Activated CD4-positive, alpha-beta T cell treated with anti-CD3 and anti-CD28 coated beads for 36 hours (primary cell): Measurements from ENCODE around the gene KIF4A. TPM values are rescaled to one million over a fixed set of nuclear protein-coding genes. Genes with fewer than 3 reads are reported as not detected.
A peak's percentile ranks its signal among the peaks of the same experiment; 100 is the strongest.
"Not testable (repeated sequence)": the region's sequence is repeated elsewhere in the genome, so short reads cannot be mapped to it uniquely, and the experiment has no call there.

Experiments
- ATAC-seq: fragments of 200-7000 bp; cut with Tn5 transposase; one replicate; pipeline ENCODE4 v1.10.0; 2021; ENCODE audit warnings: mild to moderate bottlenecking, moderate library complexity
- CTCF ChIA-PET: fragments of 350-600 bp; sonication (Branson Sonifier 250); formaldehyde crosslinking; loops from one replicate; lab custom pipeline; 2021; ENCODE audit warnings: antibody characterized with exemption; lab: Charles Lee
- POLR2A ChIA-PET: fragments of 350-600 bp; sonication (Branson Sonifier 250); formaldehyde crosslinking; loops from one replicate; lab custom pipeline; 2021; ENCODE audit warnings: antibody characterized with exemption, inconsistent platforms; lab: Charles Lee
- DNase-seq: peaks from one replicate; pipeline ENCODE4 v3.0.0-alpha.2; 2020
- H3K27ac Mint-ChIP-seq: one replicate; pipeline ENCODE4 v1.8.0; 2021; ENCODE audit warnings: mixed read lengths
- H3K27me3 Mint-ChIP-seq: one replicate; pipeline ENCODE4 v1.8.0; 2021; ENCODE audit warnings: mixed read lengths
- H3K36me3 Mint-ChIP-seq: one replicate; pipeline ENCODE4 v1.8.0; 2021; ENCODE audit warnings: low read depth, mixed read lengths
- H3K4me1 Mint-ChIP-seq: one replicate; pipeline ENCODE4 v1.8.0; 2021; ENCODE audit warnings: mixed read lengths
- H3K4me3 Mint-ChIP-seq: one replicate; pipeline ENCODE4 v1.8.0; 2021; ENCODE audit warnings: mild to moderate bottlenecking, moderate library complexity, mixed read lengths
- H3K9me3 Mint-ChIP-seq: one replicate; pipeline ENCODE4 v1.8.0; 2021; ENCODE audit warnings: low read depth, mixed read lengths
- intact Hi-C, 2 experiments: fragments of 100-400 bp; cut with DNase I in 1 of 2; cut with micrococcal nuclease in 1 of 2; formaldehyde crosslinking; loops; one replicate each; pipeline versions ENCODE4 v1.14.2 to v1.15.1; 2022 to 2024; cut with DNase I, micrococcal nuclease
- total RNA-seq, 2 experiments: library from RNA; stranded (reverse); gene quantifications; one replicate each; pipeline ENCODE4 v1.2.3, GENCODE V29; 2021

KIF4A gene
- total RNA-seq, 2 experiments from 2014 or later: 21.2 to 25.4 TPM

DNA sequence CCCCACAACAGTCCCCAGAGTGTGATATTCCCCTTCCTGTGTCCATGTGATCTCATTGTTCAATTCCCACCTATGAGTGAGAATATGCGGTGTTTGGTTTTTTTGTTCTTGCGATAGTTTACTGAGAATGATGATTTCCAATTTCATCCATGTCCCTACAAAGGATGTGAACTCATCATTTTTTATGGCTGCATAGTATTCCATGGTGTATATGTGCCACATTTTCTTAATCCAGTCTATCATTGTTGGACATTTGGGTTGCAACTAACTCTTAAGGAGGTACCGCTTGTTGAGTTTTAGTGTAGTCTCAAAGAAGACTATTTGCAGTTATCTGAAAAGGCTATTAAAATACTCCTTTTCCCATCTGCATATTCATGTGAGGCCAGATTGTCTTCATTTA is 110.3 kb downstream of the KIF4A start:
- DNase-seq, H3K9me3 Mint-ChIP-seq, intact Hi-C loops, H3K27me3 Mint-ChIP-seq, CTCF ChIA-PET, H3K4me1 Mint-ChIP-seq, H3K27ac Mint-ChIP-seq, ATAC-seq, POLR2A ChIA-PET, H3K4me3 Mint-ChIP-seq: not testable (repeated sequence)
- H3K36me3 Mint-ChIP-seq: peaks cover 24% of the 10 kb centered on the region

DNA sequence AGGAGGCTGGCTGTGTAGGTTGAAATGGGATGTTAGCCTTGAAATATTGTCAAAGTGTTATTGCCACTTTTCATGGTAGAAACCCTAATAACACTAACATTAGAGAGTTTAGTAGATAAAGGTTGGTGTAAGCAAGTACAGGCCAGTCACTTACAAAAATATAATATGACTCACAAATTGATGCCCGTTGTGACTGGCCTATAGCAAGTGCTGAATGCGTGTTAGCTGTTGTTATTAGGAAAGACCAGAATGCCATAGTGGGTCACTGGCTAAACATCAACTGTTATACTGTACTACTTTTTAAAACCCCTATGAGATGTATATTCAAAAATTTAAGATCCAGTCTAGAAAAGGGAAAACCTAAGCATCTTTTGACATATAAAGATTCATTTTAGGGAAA is 112.8 kb downstream of the KIF4A start:
- peaks cover 6% of the 10 kb centered on the region for H3K4me1 Mint-ChIP-seq

DNA sequence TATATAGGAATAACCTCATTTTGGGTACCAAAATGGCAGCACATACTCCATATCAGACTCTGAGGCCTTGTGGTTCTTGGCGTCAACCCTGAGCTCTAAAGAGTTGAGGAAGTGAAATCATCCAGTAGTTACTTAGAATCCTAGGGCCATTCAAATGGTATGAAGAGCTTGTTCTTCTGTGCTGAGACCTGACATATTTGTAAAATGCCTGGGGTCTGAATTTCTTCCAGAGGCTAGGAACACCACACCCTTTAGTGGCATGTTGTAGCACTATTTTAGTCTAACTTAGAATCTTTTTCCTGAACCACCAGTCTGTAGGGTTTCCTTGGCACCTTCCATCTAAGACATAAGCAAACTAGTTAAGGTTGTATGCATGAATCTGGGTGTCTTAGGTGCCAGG is 115.1 kb downstream of the KIF4A start:
- no peak for ATAC-seq
- intact Hi-C loops: no loop called here
- no peak overlapping the region for H3K4me3 Mint-ChIP-seq
- ChIA-PET CTCF (interaction anchor here (0.7 kb wide), 1 partner anchor 29 kb away, joined by 3 read pairs; no protein-coding TSS in a partner anchor), POLR2A (no interaction called here)
- no peak overlapping the region for H3K27ac Mint-ChIP-seq
- no peaks in the 10 kb centered on the region for H3K9me3 Mint-ChIP-seq
- peaks cover 24% of the 10 kb centered on the region for H3K36me3 Mint-ChIP-seq
- DNase-seq: no peak
- H3K4me1 Mint-ChIP-seq: no peaks in the 10 kb centered on the region
- no peaks in the 10 kb centered on the region for H3K27me3 Mint-ChIP-seq

More for the DNA sequence above, 112.8 kb downstream of the KIF4A start:
- POLR2A ChIA-PET: no interaction called here
- Mint-ChIP-seq H3K4me3 (no peak overlapping the region), H3K36me3 (peaks cover 20% of the 10 kb centered on the region), H3K27ac (no peak overlapping the region), H3K9me3 (no peaks in the 10 kb centered on the region), H3K27me3 (no peaks in the 10 kb centered on the region)
- no peak for DNase-seq
- ATAC-seq: no peak
- intact Hi-C loops: no loop called here
- CTCF ChIA-PET: no interaction called here

DNA sequence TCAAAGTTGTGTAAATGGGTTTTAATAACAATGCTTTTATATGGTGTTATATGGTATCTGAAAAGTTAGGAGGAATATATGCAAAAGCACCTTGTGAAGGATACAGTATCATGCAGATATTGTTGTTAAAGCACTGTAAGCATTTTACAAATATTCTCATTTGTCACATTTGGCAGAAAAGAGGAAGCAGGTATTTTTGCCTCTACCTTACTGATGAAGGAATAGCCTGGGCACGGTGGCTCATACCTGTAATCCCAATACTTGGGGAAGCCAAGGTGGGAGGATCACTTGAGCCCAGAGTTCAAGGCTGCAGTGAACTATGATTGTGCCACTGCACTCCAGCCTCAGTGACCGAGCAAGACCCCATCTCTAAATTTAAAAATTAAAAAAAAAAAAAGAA is 121.0 kb downstream of the KIF4A start:
- Mint-ChIP-seq H3K9me3 (no peaks in the 10 kb centered on the region), H3K36me3 (peaks cover 11% of the 10 kb centered on the region), H3K4me3 (no peak overlapping the region), H3K27ac (no peak overlapping the region), H3K27me3 (no peaks in the 10 kb centered on the region), H3K4me1 (no peaks in the 10 kb centered on the region)
- intact Hi-C loops: no loop called here
- no peak for DNase-seq
- ATAC-seq: no peak
- ChIA-PET POLR2A (no interaction called here), CTCF (no interaction called here)

DNA sequence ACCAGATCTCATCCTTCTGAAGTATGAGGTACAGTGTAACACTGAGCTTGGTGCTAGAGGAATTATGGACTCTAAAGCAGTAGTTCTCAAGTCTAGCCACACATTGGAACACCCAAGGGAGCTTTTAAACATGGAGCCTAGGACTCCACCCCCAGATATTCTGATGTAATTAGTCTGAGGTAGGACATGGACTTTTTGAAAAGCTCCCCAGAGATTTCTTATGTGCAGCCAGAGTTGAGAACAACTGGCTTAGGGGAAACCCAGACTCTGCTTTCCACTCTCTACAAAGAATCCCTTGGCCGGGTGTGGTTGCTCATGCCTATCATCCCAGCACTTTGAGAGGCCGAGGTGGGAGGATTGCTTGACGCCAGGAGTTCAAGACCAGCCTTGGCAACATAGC is 121.6 kb downstream of the KIF4A start:
- ChIA-PET POLR2A (no interaction called here), CTCF (no interaction called here)
- no peak overlapping the region for H3K4me3 Mint-ChIP-seq
- H3K27ac Mint-ChIP-seq: no peak overlapping the region
- DNase-seq: no peak
- no peaks in the 10 kb centered on the region for H3K9me3 Mint-ChIP-seq
- peaks cover 11% of the 10 kb centered on the region for H3K36me3 Mint-ChIP-seq
- no peak for ATAC-seq
- intact Hi-C loops: no loop called here
- H3K4me1 Mint-ChIP-seq: no peaks in the 10 kb centered on the region
- no peaks in the 10 kb centered on the region for H3K27me3 Mint-ChIP-seq

DNA sequence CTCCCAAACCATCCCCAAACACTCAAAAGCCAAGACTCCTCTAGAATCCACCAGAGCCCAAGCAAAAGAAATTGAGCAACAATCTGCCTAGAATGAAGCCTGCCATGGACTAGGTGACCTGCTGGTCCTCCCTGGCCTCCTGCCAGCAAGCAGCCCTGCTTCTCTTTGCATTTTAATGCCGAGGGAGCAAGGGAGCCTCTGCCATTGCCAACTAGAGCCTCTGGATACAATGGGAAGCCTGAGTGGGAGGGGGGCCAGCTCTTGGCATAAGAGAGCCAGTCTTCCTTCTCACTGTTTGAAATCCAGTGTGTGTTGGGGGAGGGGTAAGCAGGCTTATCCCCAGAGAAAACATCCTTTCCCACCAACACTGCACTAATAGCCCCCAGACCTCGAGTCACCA is 131.7 kb downstream of the KIF4A start:
- Mint-ChIP-seq H3K4me1 (no peaks in the 10 kb centered on the region), H3K4me3 (no peak overlapping the region), H3K27ac (no peak overlapping the region), H3K9me3 (no peaks in the 10 kb centered on the region), H3K36me3 (no peaks in the 10 kb centered on the region), H3K27me3 (no peaks in the 10 kb centered on the region)
- intact Hi-C loops: no loop called here
- no peak for DNase-seq
- no peak for ATAC-seq
- ChIA-PET POLR2A (no interaction called here), CTCF (interaction anchor here (0.8 kb wide), 1 partner anchor 920 kb away, joined by 3 read pairs; no protein-coding TSS in a partner anchor)

DNA sequence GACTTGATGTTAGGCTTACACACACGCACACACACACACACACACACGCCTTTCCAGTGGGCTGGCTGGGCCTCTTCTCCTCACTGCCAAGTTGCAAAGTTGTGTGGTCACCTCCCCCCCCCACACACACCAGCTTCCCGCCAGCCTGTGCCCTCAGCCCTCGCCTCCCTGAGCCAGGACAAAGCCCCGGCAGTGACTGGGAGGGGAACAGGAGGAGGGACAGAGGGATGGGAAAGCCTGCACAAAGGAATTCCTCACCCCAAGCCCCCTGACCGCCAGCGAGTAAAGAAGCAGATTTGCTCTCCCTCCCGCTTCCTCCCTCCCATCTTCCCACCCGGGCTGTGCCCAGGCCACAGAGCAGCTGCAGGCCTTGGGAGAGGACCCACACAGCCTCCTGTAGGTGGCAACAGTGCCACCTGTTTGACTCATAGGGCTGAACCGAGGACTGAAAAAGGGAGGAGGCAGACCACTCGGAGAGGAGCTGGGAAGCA is 133.0 kb downstream of the KIF4A start, which contains the start of gene GDPD2:
Gene GDPD2, plus strand, starts transcription at position 464 of the 491 bp plus-strand sequence. CDS start 1,671 bp downstream, outside the sequence.
- ChIA-PET CTCF (no interaction called here), POLR2A (interaction anchor here (0.5 to 0.6 kb wide), 2 partner anchors 20 to 778 kb away, joined by 3 to 4 read pairs; no protein-coding TSS in a partner anchor)
- no peaks in the 10 kb centered on the region for H3K27me3 Mint-ChIP-seq
- peak; percentile 60 for ATAC-seq
- no peaks in the 10 kb centered on the region for H3K4me1 Mint-ChIP-seq
- no peaks in the 10 kb centered on the region for H3K9me3 Mint-ChIP-seq
- H3K4me3 Mint-ChIP-seq: no peak within 1 kb of the TSS
- intact Hi-C loops: no loop called here
- no peak within 1 kb of the TSS for H3K27ac Mint-ChIP-seq
- no peak for DNase-seq
- H3K36me3 Mint-ChIP-seq: no peaks in the 10 kb centered on the region

DNA sequence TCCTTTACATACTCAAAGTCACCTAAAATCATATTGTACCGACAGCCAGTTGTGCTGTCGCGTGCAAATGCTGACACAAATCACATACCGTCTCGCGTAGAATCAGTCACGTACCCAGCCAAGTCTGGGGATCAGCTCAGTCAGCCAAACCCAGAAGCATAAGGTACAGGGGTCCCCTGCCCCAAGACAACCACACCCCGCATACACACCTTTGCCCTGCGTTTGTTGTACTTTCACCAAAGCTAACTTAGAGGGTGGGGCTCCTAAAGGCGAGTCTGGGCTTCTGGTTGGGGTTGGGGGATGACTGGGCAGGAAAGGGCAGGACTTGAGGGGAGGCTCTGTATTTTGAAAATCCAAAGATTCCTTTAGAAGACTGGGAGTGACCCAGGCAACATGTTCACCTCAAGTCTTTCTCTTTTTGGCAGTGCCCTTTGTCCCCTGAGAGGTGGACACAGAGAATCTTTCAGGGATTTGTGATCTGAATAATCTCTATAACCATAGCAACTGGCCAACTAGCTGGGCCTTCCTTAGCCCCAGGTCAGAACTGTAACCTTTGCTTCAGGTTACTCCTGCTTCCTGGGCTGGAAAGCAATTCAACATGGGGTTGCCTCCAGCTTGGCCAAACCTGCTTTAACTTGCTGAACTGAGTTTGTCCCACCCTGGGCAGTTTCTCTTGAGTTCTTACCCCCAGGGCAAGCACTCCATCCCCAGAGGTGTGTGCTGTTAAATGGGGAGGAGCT is 134.2 kb downstream of the KIF4A start:
- DNase-seq (no peak), ATAC-seq (no peak)
- Mint-ChIP-seq H3K4me3 (no peak overlapping the region), H3K4me1 (no peaks in the 10 kb centered on the region), H3K27me3 (no peaks in the 10 kb centered on the region), H3K36me3 (no peaks in the 10 kb centered on the region), H3K27ac (no peak overlapping the region), H3K9me3 (no peaks in the 10 kb centered on the region)
- intact Hi-C loops: no loop called here
- ChIA-PET POLR2A (no interaction called here), CTCF (no interaction called here)

DNA sequence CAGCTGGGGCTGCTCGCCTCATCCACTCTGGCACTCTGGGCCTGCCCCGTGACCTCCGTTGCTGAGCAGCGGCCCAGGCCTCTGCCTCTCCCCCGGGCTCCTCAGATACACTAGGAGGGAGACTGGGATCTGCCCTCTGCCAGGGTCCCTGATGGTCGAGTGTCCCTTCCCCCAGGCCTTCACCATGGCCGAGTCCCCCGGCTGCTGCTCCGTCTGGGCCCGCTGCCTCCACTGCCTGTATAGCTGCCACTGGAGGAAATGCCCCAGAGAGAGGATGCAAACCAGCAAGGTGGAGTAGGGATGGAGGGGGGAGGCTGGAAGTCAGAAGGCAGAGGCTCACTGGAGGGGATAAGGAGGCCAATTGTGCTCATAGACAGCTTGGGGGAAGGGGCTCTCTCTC is 134.9 kb downstream of the KIF4A start:
- intact Hi-C loops: no loop called here
- H3K4me1 Mint-ChIP-seq: no peaks in the 10 kb centered on the region
- H3K36me3 Mint-ChIP-seq: no peaks in the 10 kb centered on the region
- CTCF ChIA-PET: interaction anchor here (0.9 kb wide), 1 partner anchor 9 kb away, joined by 3 read pairs; no protein-coding TSS in a partner anchor
- H3K9me3 Mint-ChIP-seq: no peaks in the 10 kb centered on the region
- no peak overlapping the region for H3K4me3 Mint-ChIP-seq
- no peak overlapping the region for H3K27ac Mint-ChIP-seq
- ATAC-seq (no peak), DNase-seq (no peak)
- POLR2A ChIA-PET: no interaction called here
- no peaks in the 10 kb centered on the region for H3K27me3 Mint-ChIP-seq

DNA sequence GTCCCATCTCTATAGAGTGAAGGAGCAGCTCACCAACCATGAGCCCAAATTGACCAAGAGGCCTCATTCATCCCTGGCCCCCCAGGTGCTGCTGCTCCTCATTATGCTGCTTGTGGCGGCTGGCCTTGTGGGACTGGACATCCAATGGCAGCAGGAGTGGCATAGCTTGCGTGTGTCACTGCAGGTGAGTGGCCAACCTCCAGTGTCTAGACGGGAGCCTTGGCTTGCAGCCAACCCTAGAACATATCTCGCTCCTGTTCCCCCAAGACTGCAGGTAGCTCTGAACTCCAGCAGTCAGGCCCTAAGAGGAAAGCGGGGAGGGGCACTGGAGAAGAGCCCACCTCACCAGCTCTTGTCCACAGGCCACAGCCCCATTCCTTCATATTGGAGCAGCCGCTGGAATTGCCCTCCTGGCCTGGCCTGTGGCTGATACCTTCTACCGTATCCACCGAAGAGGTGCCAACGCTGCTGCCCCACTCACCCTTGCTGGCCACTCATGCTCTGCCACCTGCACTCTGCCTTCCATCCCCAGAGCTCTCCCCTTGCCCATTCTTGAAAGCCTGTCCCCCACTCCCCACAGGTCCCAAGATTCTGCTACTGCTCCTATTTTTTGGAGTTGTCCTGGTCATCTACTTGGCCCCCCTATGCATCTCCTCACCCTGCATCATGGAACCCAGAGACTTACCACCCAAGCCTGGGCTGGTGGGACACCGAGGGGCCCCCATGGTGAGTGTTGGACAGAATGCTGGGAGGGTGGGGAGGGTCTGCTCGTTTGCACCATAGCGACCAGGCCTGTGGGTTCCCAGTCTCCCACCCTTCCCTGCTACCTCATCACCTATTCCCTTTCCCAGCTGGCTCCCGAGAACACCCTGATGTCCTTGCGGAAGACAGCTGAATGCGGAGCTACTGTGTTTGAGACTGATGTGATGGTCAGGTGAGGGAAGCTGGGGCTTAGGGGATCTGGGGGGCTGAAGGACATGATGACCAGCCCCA is 136.7 kb downstream of the KIF4A start:
- no peaks in the 10 kb centered on the region for H3K9me3 Mint-ChIP-seq
- ATAC-seq (no peak), DNase-seq (no peak)
- H3K4me1 Mint-ChIP-seq: no peaks in the 10 kb centered on the region
- intact Hi-C loops: no loop called here
- H3K36me3 Mint-ChIP-seq: no peaks in the 10 kb centered on the region
- ChIA-PET CTCF (interaction anchor here (0.6 kb wide), 1 partner anchor 17 kb away, joined by 3 read pairs; no protein-coding TSS in a partner anchor), POLR2A (no interaction called here)
- H3K27ac Mint-ChIP-seq: no peak overlapping the region
- H3K4me3 Mint-ChIP-seq: no peak overlapping the region
- no peaks in the 10 kb centered on the region for H3K27me3 Mint-ChIP-seq

DNA sequence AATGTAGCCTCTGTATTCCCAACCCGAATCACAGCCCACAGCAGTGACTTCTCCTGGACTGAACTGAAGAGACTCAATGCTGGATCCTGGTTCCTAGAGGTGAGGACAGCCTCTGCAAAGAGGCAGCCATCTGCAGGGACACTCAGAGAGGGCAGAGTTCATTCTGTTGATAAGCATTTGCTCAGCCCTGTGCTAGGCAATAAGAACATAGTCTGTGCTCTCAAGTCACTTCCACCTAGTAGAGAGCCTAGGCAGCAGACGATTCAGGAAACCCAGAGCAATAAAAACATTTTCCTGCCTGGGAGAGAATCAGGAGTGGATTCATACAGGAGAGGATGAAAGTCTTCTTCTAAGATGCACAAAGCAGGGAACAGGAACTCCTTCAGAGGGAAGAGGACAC is 137.5 kb downstream of the KIF4A start:
- no peaks in the 10 kb centered on the region for H3K36me3 Mint-ChIP-seq
- no peaks in the 10 kb centered on the region for H3K9me3 Mint-ChIP-seq
- no peak overlapping the region for H3K4me3 Mint-ChIP-seq
- H3K27ac Mint-ChIP-seq: no peak overlapping the region
- DNase-seq: no peak
- no peak for ATAC-seq
- ChIA-PET POLR2A (no interaction called here), CTCF (interaction anchor here (0.6 kb wide), 1 partner anchor 18 kb away, joined by 3 read pairs; no protein-coding TSS in a partner anchor)
- H3K4me1 Mint-ChIP-seq: no peaks in the 10 kb centered on the region
- H3K27me3 Mint-ChIP-seq: no peaks in the 10 kb centered on the region
- intact Hi-C loops: no loop called here
